ENCODE measurements around the gene SPPL2C.

SPPL2C gene

DNA sequence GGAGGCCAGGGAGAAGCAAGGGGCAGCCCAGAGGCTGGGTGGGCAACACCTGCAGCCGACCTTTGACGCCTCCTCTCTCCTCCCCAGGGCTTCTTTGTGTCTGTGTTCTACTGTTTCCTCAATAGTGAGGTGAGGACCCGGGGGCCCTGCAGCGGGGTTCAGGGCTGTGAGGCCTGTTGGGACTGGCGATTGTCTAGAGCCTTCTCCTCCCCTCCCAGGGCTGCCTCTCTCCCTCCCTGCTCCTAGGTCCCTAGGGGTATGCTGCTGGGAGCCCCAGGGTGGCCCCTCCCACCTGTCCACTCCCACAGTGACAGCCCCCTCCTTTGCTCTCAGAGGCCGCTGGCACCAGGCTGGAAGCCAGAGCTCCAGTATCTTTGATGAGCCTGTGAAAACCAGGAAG is 10.8 kb upstream of the SPPL2C start:
- DNase-seq: no peak

- DNase-seq: no peak
Measured at GRCh38 chr17:45834471-45835396, 9.9 kb upstream of the SPPL2C start.

GRCh38 chr17:45835481-45835880 is 9.2 kb upstream of the SPPL2C start:
- no peak for DNase-seq

- no peak for DNase-seq
Measured at GRCh38 chr17:45836047-45837044, 8.3 kb upstream of the SPPL2C start.

DNA sequence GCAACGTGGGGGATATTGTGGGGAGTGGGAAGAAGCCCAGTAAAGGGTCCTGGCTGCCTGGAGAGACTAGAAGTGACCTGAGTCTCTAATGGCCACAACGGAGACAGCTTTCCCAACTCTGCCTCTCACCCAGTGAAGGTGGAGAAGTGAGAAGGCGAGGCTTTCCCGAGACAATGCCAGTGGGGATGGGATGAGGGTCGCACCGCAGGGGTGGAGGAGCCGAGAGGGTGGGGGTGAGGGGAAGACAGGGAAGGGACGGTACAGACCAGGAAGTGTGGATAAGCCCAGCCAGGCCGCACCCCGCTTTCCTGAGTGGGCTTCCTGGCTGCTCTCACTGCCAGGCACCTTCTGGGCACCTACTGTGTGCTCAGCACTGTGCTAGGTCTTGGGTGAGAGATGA is 7.5 kb upstream of the SPPL2C start:
- no peak for DNase-seq

DNA sequence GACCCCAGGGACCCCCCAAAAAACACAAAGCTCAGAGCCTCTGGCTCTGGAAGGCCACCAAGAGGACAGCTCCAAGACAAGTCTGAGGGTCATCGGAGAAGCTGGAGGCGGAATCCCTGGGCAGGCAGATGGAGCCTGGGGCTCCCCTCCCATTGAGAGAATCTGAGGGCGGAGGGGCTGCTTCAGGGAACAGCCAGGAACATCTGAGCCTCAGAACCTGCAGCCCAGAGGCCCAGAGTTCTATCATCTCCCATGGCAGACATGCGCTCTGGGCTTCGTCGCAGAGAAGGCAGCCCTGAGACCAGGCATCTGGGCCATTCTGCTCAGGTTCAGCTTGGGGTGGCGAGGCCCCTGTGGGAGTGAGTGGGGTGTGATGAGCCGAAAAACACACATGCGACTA is 7.1 kb upstream of the SPPL2C start:
- no peak for DNase-seq

DNA sequence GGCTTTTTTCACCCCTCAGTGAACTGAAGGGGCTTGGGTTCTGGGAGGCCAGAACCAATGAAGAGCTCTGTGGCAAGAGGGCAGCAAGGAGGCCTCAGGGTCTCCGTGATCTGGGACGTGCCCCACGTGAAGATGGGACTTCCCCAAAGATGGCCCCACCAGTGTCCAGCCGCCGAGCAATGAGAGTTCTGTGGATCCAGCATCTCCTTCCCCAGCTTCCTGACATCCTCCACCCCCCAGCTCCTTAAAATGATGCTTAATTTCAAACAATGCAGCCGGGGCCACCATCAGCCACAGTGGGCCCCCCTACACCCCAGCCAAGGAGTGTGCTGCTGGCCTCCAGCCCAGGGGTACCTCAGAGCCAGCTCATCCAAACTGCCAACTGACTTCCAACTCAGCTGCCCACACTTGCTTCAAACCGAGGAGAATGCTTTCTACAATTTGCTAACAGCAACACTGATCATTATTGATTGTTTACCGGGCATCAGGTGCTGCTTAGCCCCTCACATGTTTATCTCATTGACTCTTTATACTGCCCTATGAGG is 5.9 kb upstream of the SPPL2C start:
- no peak for DNase-seq

DNA sequence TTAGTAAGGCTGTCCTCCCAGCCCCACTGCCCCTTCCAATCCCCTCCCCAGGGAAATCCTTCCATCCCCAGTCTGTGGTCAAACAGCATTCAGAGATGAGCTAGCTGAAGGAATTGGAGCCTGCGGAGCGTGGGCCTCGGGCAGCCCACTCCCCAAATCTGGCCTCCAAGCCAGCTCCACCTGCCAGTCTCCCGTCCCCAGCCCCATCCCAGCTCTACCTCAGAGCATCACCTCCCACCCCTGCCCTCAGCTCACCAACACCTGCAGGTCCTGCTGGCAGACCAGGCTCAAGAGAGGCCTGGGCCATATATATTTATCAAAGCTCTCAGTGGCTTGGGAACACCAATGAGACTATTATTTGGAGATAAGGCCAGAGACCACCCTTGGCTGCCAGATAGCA is 5.2 kb upstream of the SPPL2C start:
- DNase-seq: no peak

- DNase-seq: no peak
Measured at GRCh38 chr17:45841186-45841585, 3.5 kb upstream of the SPPL2C start.

DNA sequence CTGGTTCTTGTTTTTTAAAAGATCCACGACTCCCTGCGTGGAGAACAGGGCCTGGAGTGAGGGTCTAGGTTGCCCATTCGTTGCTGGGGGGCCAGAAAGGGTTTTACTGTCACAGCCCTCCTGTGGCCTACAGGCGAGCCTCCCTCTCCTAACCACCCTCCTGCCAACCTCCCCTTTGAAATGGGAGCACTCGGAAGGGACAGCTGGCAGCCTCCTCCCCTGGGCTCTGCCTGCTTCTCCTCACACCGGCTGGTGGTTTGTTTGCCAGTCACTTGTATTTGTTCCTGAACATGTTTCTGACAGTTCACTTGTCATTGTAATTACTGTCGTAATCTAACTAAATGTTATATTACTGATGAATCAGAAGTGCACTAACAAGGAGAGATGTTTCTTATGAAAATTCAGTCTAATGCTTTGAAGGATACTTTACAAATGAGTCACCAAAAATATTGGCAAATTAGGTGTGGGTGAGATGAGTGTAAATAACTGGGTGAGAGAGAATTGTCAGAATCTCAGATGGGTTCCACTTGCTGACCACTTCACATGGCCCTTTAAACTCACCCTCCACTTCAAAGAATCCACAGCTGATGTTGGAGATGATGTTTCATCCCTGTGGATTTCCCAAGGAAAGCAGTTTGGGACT is 2.7 kb upstream of the SPPL2C start:
- no peak for DNase-seq

GRCh38 chr17:45843722-45844121 is 959 bp upstream of the SPPL2C start:
- no peak for DNase-seq

GRCh38 chr17:45845376-45846185 is 900 bp downstream of the SPPL2C start:
- no peak for DNase-seq

DNA sequence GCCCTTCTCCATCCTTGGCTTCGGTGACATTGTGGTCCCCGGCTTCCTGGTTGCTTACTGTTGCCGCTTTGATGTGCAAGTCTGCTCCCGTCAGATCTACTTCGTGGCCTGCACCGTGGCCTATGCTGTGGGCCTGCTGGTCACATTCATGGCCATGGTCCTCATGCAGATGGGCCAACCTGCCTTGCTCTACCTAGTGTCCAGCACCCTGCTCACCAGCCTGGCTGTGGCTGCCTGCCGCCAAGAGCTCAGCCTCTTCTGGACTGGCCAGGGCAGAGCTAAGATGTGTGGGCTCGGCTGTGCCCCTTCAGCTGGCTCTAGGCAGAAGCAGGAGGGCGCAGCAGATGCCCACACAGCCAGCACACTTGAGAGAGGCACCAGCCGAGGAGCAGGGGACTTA is 1.5 kb downstream of the SPPL2C start:
- DNase-seq: no peak

GRCh38 chr17:45846646-45847045 is 2.0 kb downstream of the SPPL2C start:
- DNase-seq: no peak

GRCh38 chr17:45847101-45847500 is 2.4 kb downstream of the SPPL2C start:
- DNase-seq: no peak

- no peak for DNase-seq
Measured at GRCh38 chr17:45847747-45848146, 3.1 kb downstream of the SPPL2C start.

GRCh38 chr17:45848405-45848804 is 3.7 kb downstream of the SPPL2C start:
- no peak for DNase-seq

- DNase-seq: peak; percentile 53 to 76
Measured at GRCh38 chr17:45848868-45849535, 4.3 kb downstream of the SPPL2C start.

DNA sequence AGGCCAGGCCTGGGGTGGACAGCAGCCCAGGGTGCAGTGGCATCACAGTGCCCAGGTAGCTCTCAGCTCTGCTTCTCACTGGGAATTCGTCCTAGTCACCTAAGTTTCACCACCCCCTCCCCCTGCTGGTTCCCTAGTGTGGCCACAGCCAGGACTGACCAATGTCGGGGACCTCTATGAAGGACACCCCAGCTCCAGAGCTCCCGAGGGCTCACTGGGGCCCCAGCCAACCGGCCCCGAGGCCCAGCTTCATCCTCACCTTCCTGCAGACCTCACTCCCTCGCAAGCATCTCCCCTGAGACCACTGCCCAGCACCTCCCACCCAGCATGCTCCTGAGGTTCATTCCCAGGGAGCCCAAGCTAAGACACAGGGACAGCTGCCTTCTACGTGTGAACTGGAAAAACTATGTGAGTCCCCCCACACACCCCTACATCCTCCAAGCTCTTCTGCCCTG is 4.9 kb downstream of the SPPL2C start:
- DNase-seq: no peak

- no peak for DNase-seq
Measured at GRCh38 chr17:45850011-45850410, 5.3 kb downstream of the SPPL2C start.

- no peak for DNase-seq
Measured at GRCh38 chr17:45850468-45850867, 5.8 kb downstream of the SPPL2C start.
